GM21786 (cell line): ENCODE data around the gene MTUS2.
"Not testable (repeated sequence)": the region's sequence is repeated elsewhere in the genome, so short reads cannot be mapped to it uniquely, and the experiment has no call there.

Source experiments
- ATAC-seq: cut with Tn5 transposase; IDR thresholded peaks from one replicate; pipeline ENCODE4 v1.9.1; 2021; ENCODE audit not compliant: unreplicated experiment

MTUS2 gene

GRCh38 chr13:29382021-29382420 lies 561.9 kb downstream of the MTUS2 start:
- ATAC-seq = no peak

DNA sequence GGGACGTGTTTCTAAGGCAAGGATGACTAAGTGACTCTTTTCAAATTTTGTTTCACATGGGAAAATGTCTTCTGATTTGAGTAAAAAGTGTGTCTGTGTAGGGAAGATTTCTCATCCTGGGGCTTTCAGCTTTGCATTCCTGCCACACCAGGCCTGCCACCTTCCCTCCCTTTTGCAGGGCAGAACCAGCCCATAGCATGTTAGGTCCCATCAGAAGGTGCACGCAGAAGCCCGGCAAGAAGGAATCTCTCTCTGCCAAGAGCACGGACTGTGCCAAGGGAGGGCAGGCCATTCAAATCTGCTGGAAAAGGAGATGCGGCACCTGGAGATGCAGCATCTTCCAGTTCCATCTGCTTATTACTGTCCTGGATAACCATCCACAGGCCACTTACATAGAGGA lies 563.3 kb downstream of the MTUS2 start:
- ATAC-seq = no peak

- ATAC-seq = no peak
Observed at GRCh38 chr13:29384466-29384865, 564.3 kb downstream of the MTUS2 start.

DNA sequence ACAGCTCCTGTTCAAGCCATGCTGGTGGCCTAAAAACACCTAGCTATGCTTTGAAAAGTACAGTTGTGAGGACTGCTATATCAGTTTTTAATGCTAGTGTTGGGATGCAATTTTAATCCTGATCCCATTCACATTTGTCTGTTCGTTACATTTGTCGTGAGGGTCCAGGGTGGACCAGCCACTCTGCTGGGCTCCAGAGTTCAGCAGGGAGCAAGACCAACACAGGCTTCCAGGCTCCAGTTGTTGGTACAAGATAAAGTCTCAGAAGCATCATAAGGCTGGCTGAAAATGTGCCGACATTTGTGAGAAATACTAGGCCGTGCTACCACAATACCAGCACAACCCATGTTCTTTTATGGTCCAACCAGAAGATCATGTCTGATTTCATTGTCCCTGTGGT lies 564.7 kb downstream of the MTUS2 start:
- no peak for ATAC-seq

GRCh38 chr13:29386246-29386645 lies 566.1 kb downstream of the MTUS2 start:
- no peak for ATAC-seq

GRCh38 chr13:29390598-29390997 lies 570.5 kb downstream of the MTUS2 start:
- ATAC-seq = not testable (repeated sequence)

DNA sequence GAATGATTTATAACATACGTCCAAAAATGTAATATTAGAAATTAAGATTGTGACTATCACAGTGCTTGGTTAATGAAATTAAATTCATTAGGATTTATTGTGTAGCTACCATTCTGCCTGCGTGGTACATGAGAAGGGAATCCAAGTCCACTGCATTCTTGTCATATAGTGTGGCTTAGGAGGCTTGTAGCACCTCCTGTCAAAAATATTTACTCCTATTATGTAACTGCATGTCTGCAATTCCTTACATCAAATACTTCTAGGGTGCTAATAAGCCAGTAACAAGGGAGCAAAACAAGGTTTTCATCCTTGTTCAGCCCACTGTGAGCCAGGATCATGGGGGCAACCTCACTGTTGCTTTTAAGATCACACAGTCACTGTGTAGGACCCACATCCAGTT lies 576.3 kb downstream of the MTUS2 start:
- ATAC-seq = no peak

- ATAC-seq = no peak
Observed at GRCh38 chr13:29397265-29397664, 577.1 kb downstream of the MTUS2 start.

- ATAC-seq = no peak
Observed at GRCh38 chr13:29402166-29402636, 582.1 kb downstream of the MTUS2 start.

GRCh38 chr13:29405401-29405800 lies 585.3 kb downstream of the MTUS2 start:
- ATAC-seq = no peak

- ATAC-seq = no peak
Observed at GRCh38 chr13:29411481-29411880, 591.3 kb downstream of the MTUS2 start.

- no peak for ATAC-seq
Observed at GRCh38 chr13:29418026-29418425, 597.9 kb downstream of the MTUS2 start.

GRCh38 chr13:29421118-29421517 lies 601.0 kb downstream of the MTUS2 start:
- no peak for ATAC-seq

DNA sequence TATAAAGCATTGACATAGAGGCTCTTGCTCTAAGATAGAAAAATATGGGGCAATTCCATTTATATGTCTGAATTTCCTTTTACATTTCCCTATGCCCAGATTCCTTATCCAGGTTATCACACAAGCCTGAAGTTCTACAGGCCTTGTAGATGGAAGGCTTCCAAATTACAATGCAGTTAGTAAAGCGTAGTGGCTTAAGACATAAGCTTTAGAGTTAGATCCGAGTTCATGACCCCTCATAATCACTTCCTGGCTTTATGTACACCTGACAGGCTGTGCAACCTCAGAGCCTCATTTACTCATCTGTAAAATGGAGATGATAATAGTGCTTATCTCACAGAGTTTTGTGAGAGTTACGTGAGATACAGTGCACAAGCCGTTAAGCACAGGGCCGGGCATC lies 601.9 kb downstream of the MTUS2 start:
- no peak for ATAC-seq

- ATAC-seq = no peak
Observed at GRCh38 chr13:29423050-29423449, 602.9 kb downstream of the MTUS2 start.

DNA sequence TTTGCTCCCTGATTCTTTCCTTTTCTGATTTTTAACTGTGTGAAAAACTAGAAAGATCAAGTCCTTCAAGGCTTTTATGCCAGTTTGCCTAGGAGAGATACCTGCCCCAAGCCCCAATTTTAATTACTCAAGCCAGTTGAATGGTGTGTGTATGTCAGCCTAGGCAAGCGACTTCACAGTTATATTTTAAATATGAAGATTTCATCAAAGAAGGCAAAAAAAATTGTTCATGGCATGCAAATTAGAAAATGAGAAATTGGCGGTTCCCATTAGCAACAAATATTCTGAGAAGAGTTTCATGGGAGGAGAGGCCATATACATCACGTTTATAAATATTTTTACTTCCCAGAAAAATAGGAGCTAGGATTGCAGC lies 607.8 kb downstream of the MTUS2 start:
- no peak for ATAC-seq

- no peak for ATAC-seq
Observed at GRCh38 chr13:29428310-29429181, 608.4 kb downstream of the MTUS2 start.

DNA sequence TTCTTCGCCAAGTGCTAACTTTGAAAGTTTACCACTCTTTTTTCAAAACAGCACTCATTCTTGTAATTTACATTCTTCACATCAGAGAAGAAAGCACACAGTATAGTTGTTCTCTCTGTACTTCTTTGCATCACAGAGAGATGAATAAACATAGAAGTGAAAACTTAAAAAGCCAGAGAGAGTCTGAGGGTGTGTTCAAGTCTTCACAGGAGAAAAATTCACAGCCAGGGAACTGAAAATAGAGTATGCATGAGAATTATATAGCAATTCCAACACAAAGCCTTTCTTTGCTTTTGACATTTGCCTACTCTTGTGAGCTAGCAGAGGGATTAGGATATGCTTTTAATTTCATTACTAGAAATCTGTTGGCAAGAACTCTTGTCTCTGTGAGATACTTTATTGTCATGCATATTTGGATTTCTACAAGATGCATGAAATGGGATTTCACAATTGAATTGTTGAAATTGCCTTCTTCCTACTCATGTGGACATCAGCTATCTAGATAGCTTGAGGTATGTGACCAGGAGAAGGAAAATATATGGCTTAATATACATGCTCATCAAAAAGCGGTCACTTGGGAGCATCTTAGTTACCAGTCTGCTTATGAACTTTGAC lies 609.3 kb downstream of the MTUS2 start:
- ATAC-seq = no peak

DNA sequence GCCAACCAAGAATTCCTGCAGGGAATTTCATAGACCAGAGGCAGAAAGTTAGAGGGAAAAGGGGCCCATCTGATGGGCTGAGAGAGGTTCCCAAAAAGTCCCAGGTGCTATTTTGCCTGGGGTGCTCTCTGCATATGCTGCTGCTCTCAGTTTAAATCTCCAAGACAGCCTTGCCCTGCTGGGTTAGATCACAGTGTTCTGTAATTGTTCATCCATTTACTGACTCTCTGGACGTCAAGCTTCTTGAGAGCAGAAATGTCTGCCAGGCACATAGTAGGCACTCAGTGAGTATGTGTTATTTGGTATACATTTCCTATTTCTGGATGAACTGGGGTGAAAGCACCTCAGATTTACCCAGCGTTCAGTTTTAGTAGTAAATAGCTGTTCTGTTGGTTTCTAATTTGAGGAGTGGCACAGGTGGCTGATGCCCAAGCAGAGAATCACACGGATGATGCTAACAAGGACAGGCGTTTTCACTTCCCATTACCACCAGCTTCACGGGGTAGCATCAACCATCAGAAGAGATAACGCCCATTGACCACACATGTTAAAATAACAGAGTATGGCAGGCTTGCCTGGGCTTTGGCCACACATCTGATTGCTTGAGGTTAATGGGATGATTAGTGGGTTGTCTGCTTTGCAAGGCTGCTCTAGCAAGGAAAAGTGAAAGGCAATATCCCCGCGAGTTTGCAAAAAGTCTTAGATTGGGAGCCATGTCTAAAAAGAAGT lies 614.2 kb downstream of the MTUS2 start:
- no peak for ATAC-seq

DNA sequence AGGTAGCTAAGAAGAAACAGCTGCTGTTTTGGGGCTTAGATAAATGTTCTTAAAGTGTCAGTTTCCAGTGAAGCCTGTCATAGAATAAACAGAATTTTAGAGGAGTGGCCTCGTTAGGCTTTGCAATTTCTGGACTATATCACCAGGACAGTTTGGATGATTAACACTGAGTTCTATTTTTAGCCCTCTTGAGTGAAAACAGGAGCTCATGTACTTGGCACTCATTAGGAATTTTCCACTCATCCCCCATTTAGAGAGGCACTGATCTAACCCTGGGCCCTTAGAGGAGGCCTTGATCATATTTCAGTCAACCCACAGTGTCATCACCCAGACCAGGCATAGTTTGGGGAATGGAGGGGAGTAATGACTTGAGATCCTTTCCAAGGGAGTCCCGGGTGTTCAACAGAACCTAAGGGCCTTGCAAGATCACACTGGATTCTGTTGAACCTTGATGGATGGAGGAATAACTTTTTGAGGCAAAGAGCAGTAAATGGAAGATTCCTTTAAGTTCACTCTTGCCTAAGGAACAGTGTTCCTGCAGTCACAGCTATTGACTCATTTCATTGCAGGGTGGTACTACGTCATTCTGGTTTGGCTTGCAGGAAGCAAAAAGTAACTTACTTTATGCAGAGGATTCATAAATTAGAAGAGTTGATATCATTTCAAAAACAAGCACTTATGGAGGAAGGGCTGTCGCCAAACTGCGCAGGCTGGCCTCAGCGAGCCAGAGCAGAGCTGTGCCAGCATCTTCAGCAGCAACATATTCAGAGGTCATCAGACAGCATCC lies 615.2 kb downstream of the MTUS2 start:
- no peak for ATAC-seq

- no peak for ATAC-seq
Observed at GRCh38 chr13:29436291-29436690, 616.2 kb downstream of the MTUS2 start.
